ENCODE measurements around the gene TP53BP2.

DNA sequence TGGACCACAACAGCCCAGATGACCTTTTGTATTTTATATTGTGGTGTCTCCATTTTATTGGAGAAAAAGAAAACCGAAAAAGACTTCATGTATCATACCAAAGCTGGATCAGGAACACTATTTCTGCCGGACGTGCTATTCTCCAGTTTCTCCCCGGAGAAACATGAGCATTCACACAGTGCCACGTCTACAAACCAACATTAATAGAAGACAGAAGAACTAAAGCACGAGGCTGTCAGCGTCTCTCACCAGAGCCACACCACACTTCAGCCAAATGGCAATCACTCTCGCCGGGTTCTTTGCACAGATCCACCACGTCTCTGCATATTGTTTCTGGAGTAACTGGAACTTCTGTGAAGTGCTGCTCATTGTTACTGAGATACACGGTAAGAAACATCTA lies 24.8 kb downstream of the TP53BP2 start:
- TF ChIP-seq, protein P1, sequence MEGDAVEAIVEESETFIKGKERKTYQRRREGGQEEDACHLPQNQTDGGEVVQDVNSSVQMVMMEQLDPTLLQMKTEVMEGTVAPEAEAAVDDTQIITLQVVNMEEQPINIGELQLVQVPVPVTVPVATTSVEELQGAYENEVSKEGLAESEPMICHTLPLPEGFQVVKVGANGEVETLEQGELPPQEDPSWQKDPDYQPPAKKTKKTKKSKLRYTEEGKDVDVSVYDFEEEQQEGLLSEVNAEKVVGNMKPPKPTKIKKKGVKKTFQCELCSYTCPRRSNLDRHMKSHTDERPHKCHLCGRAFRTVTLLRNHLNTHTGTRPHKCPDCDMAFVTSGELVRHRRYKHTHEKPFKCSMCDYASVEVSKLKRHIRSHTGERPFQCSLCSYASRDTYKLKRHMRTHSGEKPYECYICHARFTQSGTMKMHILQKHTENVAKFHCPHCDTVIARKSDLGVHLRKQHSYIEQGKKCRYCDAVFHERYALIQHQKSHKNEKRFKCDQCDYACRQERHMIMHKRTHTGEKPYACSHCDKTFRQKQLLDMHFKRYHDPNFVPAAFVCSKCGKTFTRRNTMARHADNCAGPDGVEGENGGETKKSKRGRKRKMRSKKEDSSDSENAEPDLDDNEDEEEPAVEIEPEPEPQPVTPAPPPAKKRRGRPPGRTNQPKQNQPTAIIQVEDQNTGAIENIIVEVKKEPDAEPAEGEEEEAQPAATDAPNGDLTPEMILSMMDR (IDR thresholded peaks at IDR 0.05), result no peak
- no peak for TF ChIP-seq POLR2A (IDR thresholded peaks at IDR 0.05)

Measured in Peyer's patch (tissue), 4 donors.